H9 (cell line): ENCODE measurements around the gene NTNG2. TPM values are rescaled to one million over a fixed set of nuclear protein-coding genes. Genes with fewer than 3 reads are reported as not detected.

Experiments
- DNase-seq: peaks from one replicate; pipeline ENCODE4 v3.0.0-alpha.2; 2017
- H2AFZ ChIP-seq: one replicate; pipeline ENCODE4 v1.6.1; 2013; ENCODE audit warnings: mild to moderate bottlenecking, low read length, control low read depth, moderate library complexity
- H2AK5ac ChIP-seq: 2 replicates; pipeline ENCODE4 v1.6.1; 2013; ENCODE audit warnings: low read length, control low read depth, mixed read lengths; ENCODE audit not compliant: insufficient read length
- H2BK120ac ChIP-seq: one replicate; pipeline ENCODE4 v1.6.1; 2013; ENCODE audit warnings: low read depth, mild to moderate bottlenecking, low read length, control low read depth, inconsistent platforms; ENCODE audit not compliant: poor library complexity, severe bottlenecking
- H2BK12ac ChIP-seq: 2 replicates; pipeline ENCODE4 v1.6.1; 2013; ENCODE audit warnings: low read length, control low read depth, mixed read lengths, low read depth; ENCODE audit not compliant: insufficient read length
- H2BK15ac ChIP-seq: 2 replicates; pipeline ENCODE4 v1.6.1; 2013; ENCODE audit warnings: low read depth, low read length, control low read depth
- H2BK20ac ChIP-seq: one replicate; pipeline ENCODE4 v1.6.1; 2013; ENCODE audit warnings: low read depth, mild to moderate bottlenecking, low read length, control low read depth, inconsistent platforms; ENCODE audit not compliant: poor library complexity, severe bottlenecking
- H2BK5ac ChIP-seq: 2 replicates; pipeline ENCODE4 v1.6.1; 2013; ENCODE audit warnings: low read length, control low read depth, mixed read lengths; ENCODE audit not compliant: insufficient read length
- H3K14ac ChIP-seq: 2 replicates; pipeline ENCODE4 v1.6.1; 2013; ENCODE audit warnings: low read length, control low read depth; ENCODE audit not compliant: insufficient read depth
- H3K18ac ChIP-seq: 2 replicates; pipeline ENCODE4 v1.6.1; 2013; ENCODE audit warnings: low read depth, mild to moderate bottlenecking, mixed read lengths, low read length, control low read depth; ENCODE audit not compliant: insufficient read length
- H3K23ac ChIP-seq: 2 replicates; pipeline ENCODE4 v1.6.1; 2013; ENCODE audit warnings: low read length, control low read depth, mixed read lengths, low read depth; ENCODE audit not compliant: insufficient read length
- H3K23me2 ChIP-seq: 2 replicates; pipeline ENCODE4 v1.6.1; 2013; ENCODE audit warnings: low read depth, mild to moderate bottlenecking, mixed read lengths, low read length, control low read depth; ENCODE audit not compliant: insufficient read length, poor library complexity, severe bottlenecking
- H3K27ac ChIP-seq: 2 replicates; pipeline ENCODE4 v1.5.1; 2013; ENCODE audit warnings: low read length, control low read depth, mixed read lengths, low read depth; ENCODE audit not compliant: insufficient read length
- H3K27me3 ChIP-seq: 2 replicates; pipeline ENCODE4 v1.6.1; 2013; ENCODE audit warnings: low read length, control low read depth, inconsistent platforms; ENCODE audit not compliant: insufficient read depth
- H3K4ac ChIP-seq: 2 replicates; pipeline ENCODE4 v1.6.1; 2013; ENCODE audit warnings: low read depth, mild to moderate bottlenecking, control low read depth, inconsistent platforms, low read length, moderate library complexity
- H3K4me1 ChIP-seq: 2 replicates; pipeline ENCODE4 v1.6.1; 2013; ENCODE audit warnings: low read length, control low read depth, inconsistent platforms; ENCODE audit not compliant: insufficient read depth
- H3K4me2 ChIP-seq: 2 replicates; pipeline ENCODE4 v1.6.1; 2013; ENCODE audit warnings: low read length, control low read depth, mixed read lengths; ENCODE audit not compliant: insufficient read length, insufficient read depth
- H3K56ac ChIP-seq: 2 replicates; pipeline ENCODE4 v1.6.1; 2013; ENCODE audit warnings: low read depth, mild to moderate bottlenecking, mixed read lengths, low read length, control low read depth; ENCODE audit not compliant: insufficient read length
- H3K79me1 ChIP-seq: 2 replicates; pipeline ENCODE4 v1.6.1; 2013; ENCODE audit warnings: low read depth, mild to moderate bottlenecking, moderate library complexity, low read length, control low read depth, inconsistent platforms; ENCODE audit not compliant: insufficient read depth, poor library complexity, severe bottlenecking
- H3K79me2 ChIP-seq: 2 replicates; pipeline ENCODE4 v1.6.1; 2013; ENCODE audit warnings: low read length, control low read depth, inconsistent platforms; ENCODE audit not compliant: insufficient read depth
- H3K9ac ChIP-seq: 2 replicates; pipeline ENCODE4 v1.6.1; 2013; ENCODE audit warnings: low read length, control low read depth, mixed read lengths; ENCODE audit not compliant: insufficient read length; ENCODE audit errors: extremely low read depth
- H3K9me3 ChIP-seq: one replicate; pipeline ENCODE4 v1.6.1; 2013; ENCODE audit warnings: low read depth, low read length, inconsistent platforms; ENCODE audit not compliant: control insufficient read depth
- H3T11ph ChIP-seq: one replicate; pipeline ENCODE4 v1.6.1; 2013; ENCODE audit warnings: mild to moderate bottlenecking, low read length, control low read depth, inconsistent platforms
- H4K20me1 ChIP-seq: one replicate; pipeline ENCODE4 v1.6.1; 2013; ENCODE audit not compliant: control insufficient read depth, insufficient read length, insufficient read depth
- H4K5ac ChIP-seq: 2 replicates; pipeline ENCODE4 v1.6.1; 2013; ENCODE audit warnings: low read depth, mild to moderate bottlenecking, mixed read lengths, low read length, control low read depth; ENCODE audit not compliant: insufficient read length
- H4K8ac ChIP-seq: replicated peaks from 2 replicates; pipeline ENCODE4 v1.6.1; 2013; ENCODE audit warnings: low read length, control low read depth, mixed read lengths, low read depth; ENCODE audit not compliant: insufficient read length
- H4K91ac ChIP-seq: 2 replicates; pipeline ENCODE4 v1.6.1; 2013; ENCODE audit warnings: low read depth, mild to moderate bottlenecking, moderate library complexity, mixed read lengths, low read length, control low read depth; ENCODE audit not compliant: insufficient read length
- H3K27ac Mint-ChIP-seq, 3 experiments: 2 replicates in 2 of 3; 3 replicates in 1 of 3; pipeline ENCODE4 v1.8.0; 2020 to 2021; ENCODE audit warnings: mixed read lengths in 3 of 3, mild to moderate bottlenecking in 1 of 3, moderate library complexity in 1 of 3
- H3K27me3 Mint-ChIP-seq: 2 replicates; pipeline ENCODE4 v1.8.0; 2021; ENCODE audit warnings: low read depth, mild to moderate bottlenecking, moderate library complexity, mixed read lengths
- H3K36me3 Mint-ChIP-seq, 3 experiments: 2 replicates in 2 of 3; 3 replicates in 1 of 3; pipeline ENCODE4 v1.8.0; 2020 to 2021; ENCODE audit warnings: low read depth in 3 of 3, mixed read lengths in 3 of 3; ENCODE audit not compliant: insufficient read depth in 1 of 3
- H3K4me1 Mint-ChIP-seq, 2 experiments: 2 replicates each; pipeline ENCODE4 v1.8.0; 2020; ENCODE audit warnings: mixed read lengths in 2 of 2
- H3K4me3 Mint-ChIP-seq, 2 experiments: 2 replicates in 1 of 2; 3 replicates in 1 of 2; pipeline ENCODE4 v1.8.0; 2020 to 2021; ENCODE audit warnings: mild to moderate bottlenecking in 2 of 2, mixed read lengths in 2 of 2, moderate library complexity in 1 of 2
- H3K9me3 Mint-ChIP-seq, 2 experiments: 2 replicates in 1 of 2; 3 replicates in 1 of 2; pipeline ENCODE4 v1.8.0; 2020; ENCODE audit warnings: mild to moderate bottlenecking in 2 of 2, mixed read lengths in 2 of 2, moderate library complexity in 1 of 2
- CTCF ChIP-seq: fragments of 200-600 bp; sonication (generic); conservative IDR thresholded peaks from 3 replicates; pipeline ENCODE4 v1.8.0; 2021; ENCODE audit warnings: antibody characterized with exemption, mild to moderate bottlenecking
- WGBS: extraction: QIAGEN DNeasy Blood & Tissue Kit; methylation state at CpG from one replicate; pipeline ENCODE4 v1.1.7; 2013; ENCODE audit warnings: missing lambda C conversion rate, low lambda C conversion rate, mixed read lengths; ENCODE audit not compliant: insufficient read length; ENCODE audit errors: extremely low coverage; 5-methylcytosine and 5-hydroxymethylcytosine counted together
- total RNA-seq: library from RNA; stranded (reverse); gene quantifications from 2 replicates; pipeline ENCODE4 v1.2.1, GENCODE V29; 2021

The NTNG2 gene
- total RNA-seq, 1 experiment from 2014 or later: 0.52 TPM

- H2BK12ac ChIP-seq: no peak overlapping the region
- peak; percentile 32 for DNase-seq
- H3T11ph ChIP-seq: no peak overlapping the region
- H3K27me3 Mint-ChIP-seq: peaks cover 39% of the 10 kb centered on the region
- H2BK5ac ChIP-seq: no peak overlapping the region
- H3K9ac ChIP-seq: no peak overlapping the region
- H4K8ac ChIP-seq: no peak overlapping the region
- no peak overlapping the region for H3K14ac ChIP-seq
- no CpG with 5 or more reads among the region's 20 CpGs for WGBS
- no peak overlapping the region for H3K27ac ChIP-seq
- no peak overlapping the region for H3K56ac ChIP-seq
- no peaks in the 10 kb centered on the region for H3K79me1 ChIP-seq
- no peaks in the 10 kb centered on the region for H3K79me2 ChIP-seq
- H4K20me1 ChIP-seq: no peaks in the 10 kb centered on the region
- H3K9me3 Mint-ChIP-seq: no peaks in the 10 kb centered on the region
- H3K36me3 Mint-ChIP-seq: no peaks in the 10 kb centered on the region
- H3K27me3 ChIP-seq: peaks cover 14% of the 10 kb centered on the region; the same call in 1 of the 2 replicates
- H3K4me3 Mint-ChIP-seq: peak overlapping the region in 1 of 2 experiments; percentile 62; a peak in 3 of 5 replicates
- no peak overlapping the region for H2AK5ac ChIP-seq
- H3K4me2 ChIP-seq: peak overlapping the region; percentile 23
- TF ChIP-seq CTCF: no peak
- no peak overlapping the region for H4K91ac ChIP-seq
- H3K27ac Mint-ChIP-seq: peak overlapping the region in 2 of 3 experiments; percentile 35 to 73; a peak in 2 of 7 replicates
- H3K4me1 ChIP-seq: peaks cover 5% of the 10 kb centered on the region; the same call in 1 of the 2 replicates
- H3K23ac ChIP-seq: no peak overlapping the region
- no peak overlapping the region for H3K4ac ChIP-seq
- H3K18ac ChIP-seq: no peak overlapping the region
- H4K5ac ChIP-seq: no peak overlapping the region
- H2BK20ac ChIP-seq: no peak overlapping the region
- no peak overlapping the region for H2BK15ac ChIP-seq
- no peaks in the 10 kb centered on the region for H3K9me3 ChIP-seq
- no peak overlapping the region for H2AFZ ChIP-seq
- H3K23me2 ChIP-seq: peaks cover 10% of the 10 kb centered on the region
- H3K4me1 Mint-ChIP-seq: peaks cover 42 to 62% of the 10 kb centered on the region in 2 experiments
- no peak overlapping the region for H2BK120ac ChIP-seq
Measured at GRCh38 chr9:132185073-132186009, 23.5 kb downstream of the NTNG2 start.
